ENCODE data around the gene SLC25A20.
"Not testable (repeated sequence)": the region's sequence is repeated elsewhere in the genome, so short reads cannot be mapped to it uniquely, and the experiment has no call there.

- TF ChIP-seq POLR2A, CTCF, EP300 (IDR thresholded peaks at IDR 0.05): not testable (repeated sequence)
These were observed 69.2 kb downstream of the SLC25A20 start for GRCh38 chr3:48829525-48829924.
